Inflammatory macrophage treated with lipopolysaccharide for 1 hour (primary cell): ENCODE measurements around the gene TSPOAP1.

ENCODE experiments used
- DNase-seq, 2 donors: peaks; one replicate each; pipeline ENCODE4 v3.0.0-alpha.2; 2020 to 2022

TSPOAP1 gene

DNA sequence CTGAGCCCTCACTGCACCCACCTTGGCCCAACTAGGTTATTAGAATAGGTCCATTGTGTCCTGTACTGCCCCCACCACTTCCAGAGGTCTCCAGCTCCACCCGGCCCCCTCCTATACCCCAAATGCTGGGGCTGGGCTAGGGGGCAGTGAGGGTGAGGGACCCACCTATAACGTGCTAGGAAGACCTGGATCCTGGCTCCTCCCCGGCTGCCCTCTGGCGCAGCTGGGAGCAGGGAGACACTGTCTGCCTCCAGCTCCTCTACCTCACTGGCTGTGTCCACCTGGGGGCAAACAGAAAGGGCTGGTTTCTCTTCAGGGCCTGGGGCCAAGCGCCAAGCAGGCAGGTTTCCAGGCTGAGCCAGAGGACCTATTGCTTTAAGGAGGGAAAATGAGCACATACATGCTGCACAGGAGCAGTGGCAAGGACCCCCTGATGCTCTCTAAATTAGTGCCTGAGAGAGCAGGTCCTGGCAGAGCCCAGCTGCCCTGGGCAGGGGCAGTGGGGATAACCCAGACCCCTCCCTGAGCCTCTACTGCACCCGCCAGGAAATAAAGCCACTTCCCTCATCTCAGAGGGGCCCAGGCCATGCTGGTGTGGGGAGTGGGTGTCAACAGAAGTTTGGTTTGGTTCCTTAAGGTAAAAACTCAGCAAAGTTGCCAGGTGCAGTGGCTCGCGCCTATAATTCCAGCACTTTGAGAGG is 12.2 kb downstream of the TSPOAP1 start:
- no peak for DNase-seq

DNA sequence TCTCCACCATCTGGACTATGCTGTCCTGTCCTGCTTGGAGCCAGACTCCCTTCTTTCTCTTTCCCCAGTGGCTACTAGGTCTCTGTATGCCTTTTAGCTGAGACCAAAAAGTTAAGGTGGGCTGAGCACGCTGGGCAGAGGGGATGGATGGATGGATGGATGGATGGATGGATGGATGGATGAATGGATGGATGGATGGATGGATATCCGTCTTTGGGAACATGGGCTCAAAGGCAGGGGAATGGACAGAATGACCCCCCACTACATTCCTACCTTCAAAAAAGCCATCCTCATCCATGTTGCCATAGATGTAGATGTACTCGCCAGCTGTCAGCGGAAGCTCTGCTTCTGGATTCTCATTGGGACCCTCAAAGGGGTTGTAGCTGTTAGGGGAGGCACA is 12.8 kb downstream of the TSPOAP1 start:
- no peak for DNase-seq

- no peak for DNase-seq
Observed at GRCh38 chr17:58315281-58315711, 13.3 kb downstream of the TSPOAP1 start.

- DNase-seq: no peak
Observed at GRCh38 chr17:58314706-58315015, 13.9 kb downstream of the TSPOAP1 start.

- no peak for DNase-seq
Observed at GRCh38 chr17:58313815-58314705, 14.5 kb downstream of the TSPOAP1 start.

DNA sequence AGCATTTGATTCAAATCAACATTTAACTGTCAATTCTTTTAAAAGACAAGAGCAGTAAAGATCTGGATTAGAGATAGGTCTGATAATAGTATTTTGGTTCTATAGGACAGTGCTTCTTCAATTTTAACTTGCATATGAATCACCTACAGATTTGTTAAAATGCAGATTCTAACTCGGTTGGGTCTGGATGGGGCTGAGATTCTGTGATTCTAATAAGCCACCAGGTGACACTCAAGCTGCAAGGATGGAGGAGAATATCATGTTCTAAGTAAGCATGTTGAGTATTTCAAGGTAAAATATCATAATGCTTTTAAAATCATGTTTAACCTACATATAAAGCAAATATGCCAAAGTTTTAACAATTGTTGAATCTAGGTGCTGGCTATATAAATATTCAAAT is 15.8 kb downstream of the TSPOAP1 start:
- no peak for DNase-seq

GRCh38 chr17:58312021-58312630 is 16.5 kb downstream of the TSPOAP1 start:
- DNase-seq: no peak

- no peak for DNase-seq
Observed at GRCh38 chr17:58311429-58311894, 17.1 kb downstream of the TSPOAP1 start.

DNA sequence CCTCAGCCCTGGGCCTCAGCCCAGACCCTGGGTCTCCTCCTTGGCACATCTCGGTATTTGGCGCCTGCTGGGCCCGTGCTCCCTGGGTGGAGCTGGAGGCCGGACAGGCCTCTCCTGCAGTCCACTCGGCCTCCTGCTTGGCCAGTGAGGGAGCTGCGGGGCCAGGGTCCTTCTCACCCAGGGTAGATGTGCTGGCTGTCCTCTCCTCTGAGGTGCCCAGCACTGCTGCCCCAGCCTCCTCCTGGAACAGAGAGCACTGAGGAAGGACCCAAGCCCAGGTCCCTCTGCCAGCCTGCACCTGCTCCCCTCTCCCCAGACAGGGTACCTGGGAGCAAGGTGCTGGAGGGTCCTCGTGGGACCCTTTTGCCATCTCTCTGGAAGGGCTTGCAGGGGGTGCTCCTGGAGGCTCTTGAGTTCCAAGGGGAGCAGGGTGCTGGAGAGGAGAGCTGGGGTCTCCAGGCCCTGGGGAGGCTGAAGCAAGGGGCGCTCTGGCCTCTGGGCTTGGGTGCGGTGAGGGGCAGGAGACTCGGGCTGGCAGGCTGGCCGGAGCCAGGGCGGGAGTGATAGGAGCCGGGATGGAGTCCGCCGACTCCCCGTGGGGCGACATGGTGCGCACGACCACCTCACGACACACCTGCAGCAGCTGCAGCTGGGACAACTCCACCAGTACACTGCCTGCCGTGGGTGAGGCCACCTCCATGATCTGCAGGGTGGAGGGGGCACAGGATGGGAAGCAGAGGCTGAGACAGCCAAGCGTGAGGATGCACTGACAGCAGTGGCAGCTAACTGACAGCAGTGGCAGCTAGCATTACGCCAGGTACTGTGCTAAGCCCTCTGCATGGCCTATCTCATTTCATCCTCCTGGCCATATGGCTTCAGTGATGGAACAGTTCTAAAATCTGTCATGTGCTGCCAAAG is 17.8 kb downstream of the TSPOAP1 start:
- DNase-seq: no peak

- no peak for DNase-seq
Observed at GRCh38 chr17:58309918-58310259, 18.7 kb downstream of the TSPOAP1 start.

DNA sequence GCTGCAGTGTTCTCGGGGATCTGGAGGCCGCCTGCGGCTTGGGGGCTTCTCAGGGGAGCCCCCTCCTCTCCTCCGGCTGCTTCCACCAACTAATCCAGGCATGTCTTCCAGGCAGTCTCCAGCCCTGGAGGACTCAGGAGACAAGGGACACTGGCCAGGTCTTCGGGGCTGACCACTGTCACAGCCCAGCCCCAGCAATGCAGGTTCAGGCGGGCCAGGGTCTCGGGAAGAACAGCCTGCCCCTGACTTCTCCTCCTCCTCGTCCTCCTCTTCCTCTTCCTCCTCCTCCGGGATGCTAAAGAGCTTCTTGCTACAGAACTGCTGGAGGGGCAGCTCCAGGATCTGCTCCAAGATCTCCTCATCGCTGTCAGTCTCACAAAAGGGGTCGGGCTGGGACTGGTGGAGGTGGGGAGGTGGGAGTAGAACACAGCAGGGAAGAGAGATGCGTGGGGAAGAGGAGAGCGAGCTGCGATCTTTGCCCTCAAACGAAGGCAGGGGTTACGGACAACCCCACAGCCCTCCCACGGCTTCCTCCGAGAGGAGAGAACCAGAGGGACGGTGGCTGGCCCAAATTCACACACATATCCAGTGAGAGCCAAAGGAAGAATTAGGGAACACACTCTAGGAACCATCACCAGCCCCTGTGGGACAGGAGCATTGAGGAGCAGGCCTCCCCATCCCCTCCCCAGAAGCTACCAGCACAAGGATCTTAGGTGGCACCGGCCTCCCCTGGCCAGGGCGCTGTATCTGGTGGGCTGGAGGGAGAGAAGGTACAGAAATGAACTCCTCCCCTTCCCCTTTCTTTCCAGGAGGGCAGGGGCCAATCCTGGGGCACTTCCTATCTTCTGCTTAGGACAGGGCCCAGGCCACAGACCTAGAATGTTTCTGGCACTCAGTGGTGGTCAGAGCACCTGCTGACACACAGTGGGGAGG is 19.3 kb downstream of the TSPOAP1 start:
- peak in 1 of 2 donors; percentile 48 for DNase-seq

- DNase-seq: peak; percentile 54 to 67
Observed at GRCh38 chr17:58308173-58308984, 20.2 kb downstream of the TSPOAP1 start.

GRCh38 chr17:58307468-58308172 is 21.0 kb downstream of the TSPOAP1 start:
- no peak for DNase-seq

GRCh38 chr17:58306131-58306951 is 22.3 kb downstream of the TSPOAP1 start:
- no peak for DNase-seq

DNA sequence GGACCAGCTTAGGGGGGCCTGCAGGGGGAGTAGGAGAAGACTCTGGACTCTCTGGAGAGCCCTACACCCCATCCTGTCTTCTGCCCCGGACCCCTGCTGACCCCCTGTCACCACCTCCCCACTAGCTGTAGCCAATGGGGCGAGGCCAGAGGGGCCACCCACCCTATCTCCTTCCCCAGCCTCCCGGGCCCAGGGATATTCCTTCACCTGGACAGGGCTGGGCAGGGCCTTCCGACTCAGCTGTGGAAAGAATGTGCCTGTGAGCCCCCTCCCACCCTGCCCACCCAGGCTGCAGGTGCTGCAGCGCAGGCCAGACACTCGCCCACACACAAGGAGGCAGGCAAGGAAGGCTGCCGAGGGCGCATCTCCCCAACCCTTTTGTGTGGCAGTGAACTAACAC is 23.0 kb downstream of the TSPOAP1 start:
- no peak for DNase-seq

- no peak for DNase-seq
Observed at GRCh38 chr17:58304750-58305486, 23.7 kb downstream of the TSPOAP1 start.

DNA sequence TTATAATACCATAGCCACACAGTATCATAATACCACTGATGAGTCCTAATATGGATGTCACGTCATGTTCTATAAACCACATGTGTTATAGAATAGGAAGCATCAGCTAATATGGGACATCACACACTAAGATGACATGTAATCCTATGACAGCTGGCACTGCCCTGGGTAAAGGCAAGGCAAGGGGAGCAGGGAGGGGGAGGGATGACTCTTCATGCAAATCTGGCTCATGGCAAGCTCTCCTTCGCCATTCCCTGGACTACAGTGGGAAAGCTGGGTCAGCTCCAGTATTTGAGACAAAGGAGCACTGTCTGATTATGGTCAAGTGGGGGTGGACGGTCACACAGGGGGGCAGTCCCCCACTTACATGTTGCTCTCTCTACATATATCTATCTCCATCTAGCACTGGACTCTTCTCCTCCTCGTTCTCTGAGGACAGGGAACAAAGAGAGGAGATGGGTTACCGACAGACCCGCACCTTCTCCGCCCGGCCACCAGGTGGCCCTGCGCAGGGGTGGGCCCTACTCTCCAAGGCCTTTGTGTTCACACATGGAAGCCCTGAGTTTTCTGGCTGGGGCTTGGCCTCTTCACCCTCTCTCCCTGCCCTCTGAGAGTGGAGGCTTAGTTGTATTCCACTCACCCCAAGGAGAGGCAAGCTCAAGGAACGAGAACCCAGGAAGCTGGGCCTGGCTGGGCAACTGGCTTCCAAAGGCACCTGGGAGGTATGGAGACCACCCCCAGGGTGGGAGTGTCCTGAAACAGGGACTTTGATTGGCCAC is 24.4 kb downstream of the TSPOAP1 start:
- peak; percentile 44 to 66 for DNase-seq
